Spleen (tissue), 11 donors: ENCODE measurements around the gene TSPO. TPM values are rescaled to one million over a fixed set of nuclear protein-coding genes. Genes with fewer than 3 reads are reported as not detected.

Experiments used
- DNase-seq: peaks from one replicate; pipeline ENCODE4 v3.0.0-alpha.2; 2020
- H3K27ac ChIP-seq, 8 donors: fragments of 200-600 bp; sonication (generic) in 7 of 8; 1 replicate in 4 of 8; 2 replicates in 4 of 8; pipeline versions ENCODE4 v1.5.0 to v1.8.0; 2016 to 2021; ENCODE audit warnings: inconsistent platforms in 4 of 8, mild to moderate bottlenecking in 4 of 8, moderate library complexity in 1 of 8
- H3K27me3 ChIP-seq, 7 donors: fragments of 200-600 bp; sonication (generic) in 6 of 7; replicated peaks in 1 of 7; 1 replicate in 4 of 7; 2 replicates in 3 of 7; pipeline versions ENCODE4 v1.5.0 to v1.8.0; 2016 to 2021; ENCODE audit warnings: inconsistent platforms in 3 of 7, mild to moderate bottlenecking in 1 of 7
- H3K36me3 ChIP-seq, 6 donors: fragments of 200-600 bp; sonication (generic) in 5 of 6; 1 replicate in 4 of 6; 2 replicates in 2 of 6; pipeline versions ENCODE4 v1.5.0 to v1.8.0; 2016 to 2021; ENCODE audit warnings: inconsistent platforms in 2 of 6
- H3K4me1 ChIP-seq, 6 donors: fragments of 200-600 bp; sonication (generic) in 5 of 6; 1 replicate in 3 of 6; 2 replicates in 3 of 6; pipeline versions ENCODE4 v1.5.0 to v1.8.0; 2016 to 2021; ENCODE audit warnings: inconsistent platforms in 3 of 6
- H3K4me3 ChIP-seq, 8 donors: fragments of 200-600 bp; sonication (generic) in 7 of 8; 1 replicate in 4 of 8; 2 replicates in 4 of 8; pipeline versions ENCODE4 v1.5.0 to v1.8.0; 2016 to 2021; ENCODE audit warnings: inconsistent platforms in 4 of 8, mild to moderate bottlenecking in 4 of 8, moderate library complexity in 2 of 8
- H3K9me3 ChIP-seq, 8 donors: fragments of 200-600 bp; sonication (generic) in 7 of 8; 1 replicate in 4 of 8; 2 replicates in 4 of 8; pipeline versions ENCODE4 v1.5.0 to v1.8.0; 2016 to 2021; ENCODE audit warnings: inconsistent platforms in 4 of 8
- CTCF ChIP-seq, 11 experiments: fragments of 200-600 bp in 7 of 11; fragments of 450-650 bp in 4 of 11; sonication (generic) in 4 of 11; IDR thresholded peaks in 8 of 11; conservative IDR thresholded peaks in 3 of 11; 1 replicate in 7 of 11; 2 replicates in 4 of 11; pipeline versions ENCODE4 v1.4.0 to v1.8.0; 2016 to 2021; ENCODE audit warnings: antibody characterized with exemption in 11 of 11, inconsistent platforms in 4 of 11, mild to moderate bottlenecking in 1 of 11
- POLR2A ChIP-seq, 3 donors: fragments of 450-650 bp; IDR thresholded peaks; one replicate each; pipeline ENCODE4 v1.5.1; 2017; ENCODE audit warnings: antibody characterized with exemption in 3 of 3, mild to moderate bottlenecking in 1 of 3
- POLR2AphosphoS5 ChIP-seq, 3 donors: sonication (generic); formaldehyde crosslinking; IDR thresholded peaks; one replicate each; pipeline ENCODE4 v1.5.1; 2017; ENCODE audit warnings: antibody characterized with exemption in 3 of 3
- WGBS, 5 donors: extraction: QIAGEN DNeasy Blood & Tissue Kit in 3 of 5; methylation state at CpG; one replicate each; pipeline versions ENCODE4 v1.1.5 to v1.1.7; 2013 to 2018; 5-methylcytosine and 5-hydroxymethylcytosine counted together
- intact Hi-C: fragments of 100-400 bp; cut with DNase I; formaldehyde crosslinking; loops from one replicate; pipeline ENCODE4 v1.15.0; 2023; ENCODE audit warnings: low total_unique reads
- polyA plus RNA-seq, 3 donors: library from polyadenylated mRNA; stranded (reverse); fragments of 200-250 nt; gene quantifications; one replicate each; pipeline ENCODE4 v1.2.1, GENCODE V29; 2013
- total RNA-seq, 7 donors: library from RNA; depleted of rRNA in 3 of 7; stranded (reverse); fragments of >200 nt in 3 of 7; fragmentation: NEBNext Ultra II Directional in 4 of 7; extraction: Animal tissue kit (Norgen Biotek cat#: 25700) in 4 of 7; gene quantifications; one replicate each; pipeline versions ENCODE4 v1.1.0 to v1.2.1, GENCODE V29; 2016 to 2021
- donor health status: healthy with polysubstance abuse.
- donor health status: DM: no; HTN: no; CAD: no; lungs with moderate emphysema.
- donor health status: DM: no; HTN: no; CAD: no.
- donor health status: Bipolar disorder and iron deficiency.
- donor health status: healthy.
- donor health status: DM: no; HTN: no; CAD: no.
- donor health status: DM: yes; HTN: yes; CAD: no.

Gene TSPO
- total and polyA plus RNA-seq, 10 donors = 90.1 to 596 (median 152) TPM

- Histone ChIP-seq H3K4me1 (peaks cover 0 to 83% (median 41%) of the 10 kb centered on the region in 6 donors), H3K36me3 (peaks cover 0 to 70% (median 8%) of the 10 kb centered on the region in 6 donors), H3K9me3 (no peaks in the 10 kb centered on the region), H3K4me3 (no peak overlapping the region), H3K27me3 (no peaks in the 10 kb centered on the region), H3K27ac (peak overlapping the region in 1 of 8 donors; percentile 23)
- WGBS, 5 donors = 56 to 76% (median 67%) methylated on average over 11 to 18 of the region's 18 CpGs
- peak in 1 of 3 donors; percentile 37 for TF ChIP-seq POLR2AphosphoS5 (IDR thresholded peaks at IDR 0.05)
- TF ChIP-seq CTCF (IDR thresholded peaks at IDR 0.05 in 8 of 11, conservative IDR thresholded peaks at IDR 0.05 in 3 of 11) = peak in 7 of 11 experiments; percentile 19 to 44 (median 26)
- TF ChIP-seq POLR2A (IDR thresholded peaks at IDR 0.05) = no peak
- intact Hi-C loops = no loop called here
- DNase-seq = peak; percentile 59
Observed at GRCh38 chr22:43159484-43160178, 8.3 kb downstream of the TSPO start.

- peaks cover 0 to 82% (median 37%) of the 10 kb centered on the region in 6 donors for H3K4me1 ChIP-seq
- TF ChIP-seq POLR2A (IDR thresholded peaks at IDR 0.05) = no peak
- TF ChIP-seq POLR2AphosphoS5 (IDR thresholded peaks at IDR 0.05) = no peak
- TF ChIP-seq CTCF (IDR thresholded peaks at IDR 0.05 in 8 of 11, conservative IDR thresholded peaks at IDR 0.05 in 3 of 11) = no peak
- H3K27me3 ChIP-seq = no peaks in the 10 kb centered on the region
- H3K27ac ChIP-seq = peak overlapping the region in 1 of 8 donors; percentile 23
- H3K9me3 ChIP-seq = no peaks in the 10 kb centered on the region
- intact Hi-C loops = no loop called here
- no peak overlapping the region for H3K4me3 ChIP-seq
- H3K36me3 ChIP-seq = peaks cover 0 to 65% (median 8%) of the 10 kb centered on the region in 6 donors
- WGBS, 5 donors = 85 to 96% (median 95%) methylated on average over 5 to 8 of the region's 8 CpGs
- no peak for DNase-seq
Observed at GRCh38 chr22:43160497-43161126, 9.3 kb downstream of the TSPO start.

DNA sequence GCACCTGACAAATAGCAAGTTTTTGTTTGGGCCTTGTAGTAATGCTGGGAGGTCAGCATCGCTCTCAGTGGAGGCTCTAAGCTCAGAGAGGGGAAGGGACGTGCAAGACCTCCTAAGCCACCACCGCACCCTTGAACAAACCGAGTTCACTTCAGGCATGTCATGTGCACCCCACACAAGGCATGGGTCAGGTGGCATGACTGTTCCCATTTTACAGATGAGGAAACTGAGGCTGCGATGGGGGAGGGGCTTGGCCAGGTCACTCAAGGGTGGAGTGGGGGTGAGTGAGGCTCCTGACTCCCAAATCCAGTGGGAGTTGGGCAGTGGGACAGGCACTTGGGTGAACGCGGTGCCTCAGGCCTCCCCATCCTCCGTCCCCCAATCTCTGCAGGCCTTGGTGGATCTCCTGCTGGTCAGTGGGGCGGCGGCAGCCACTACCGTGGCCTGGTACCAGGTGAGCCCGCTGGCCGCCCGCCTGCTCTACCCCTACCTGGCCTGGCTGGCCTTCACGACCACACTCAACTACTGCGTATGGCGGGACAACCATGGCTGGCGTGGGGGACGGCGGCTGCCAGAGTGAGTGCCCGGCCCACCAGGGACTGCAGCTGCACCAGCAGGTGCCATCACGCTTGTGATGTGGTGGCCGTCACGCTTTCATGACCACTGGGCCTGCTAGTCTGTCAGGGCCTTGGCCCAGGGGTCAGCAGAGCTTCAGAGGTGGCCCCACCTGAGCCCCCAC, 11.2 kb downstream of the TSPO start:
- Histone ChIP-seq H3K4me3 (no peak overlapping the region), H3K36me3 (peaks cover 0 to 72% (median 14%) of the 10 kb centered on the region in 6 donors), H3K4me1 (peaks cover 0 to 62% (median 27%) of the 10 kb centered on the region in 6 donors), H3K27me3 (no peaks in the 10 kb centered on the region), H3K27ac (no peak overlapping the region), H3K9me3 (no peaks in the 10 kb centered on the region)
- WGBS, 5 donors = 90 to 97% (median 95%) methylated on average over 18 to 24 of the region's 24 CpGs
- TF ChIP-seq POLR2AphosphoS5 (IDR thresholded peaks at IDR 0.05) (peak in 1 of 3 donors; percentile 53), CTCF (IDR thresholded peaks at IDR 0.05 in 8 of 11, conservative IDR thresholded peaks at IDR 0.05 in 3 of 11) (no peak), POLR2A (IDR thresholded peaks at IDR 0.05) (no peak)
- intact Hi-C loops = no loop called here
- DNase-seq = no peak
